Activated effector memory CD4-positive, alpha-beta T cell treated with Interleukin-2 at 50 U/mL for 16 hours (primary cell): Measurements from ENCODE around the gene CDC42BPA.
"Not testable (repeated sequence)": the region's sequence is repeated elsewhere in the genome, so short reads cannot be mapped to it uniquely, and the experiment has no call there.

ENCODE experiments used
- DNase-seq: peaks from one replicate; pipeline ENCODE4 v3.0.0-alpha.2; 2020

The CDC42BPA gene

GRCh38 chr1:227260433-227260832 is 57.9 kb downstream of the CDC42BPA start:
- no peak for DNase-seq

DNA sequence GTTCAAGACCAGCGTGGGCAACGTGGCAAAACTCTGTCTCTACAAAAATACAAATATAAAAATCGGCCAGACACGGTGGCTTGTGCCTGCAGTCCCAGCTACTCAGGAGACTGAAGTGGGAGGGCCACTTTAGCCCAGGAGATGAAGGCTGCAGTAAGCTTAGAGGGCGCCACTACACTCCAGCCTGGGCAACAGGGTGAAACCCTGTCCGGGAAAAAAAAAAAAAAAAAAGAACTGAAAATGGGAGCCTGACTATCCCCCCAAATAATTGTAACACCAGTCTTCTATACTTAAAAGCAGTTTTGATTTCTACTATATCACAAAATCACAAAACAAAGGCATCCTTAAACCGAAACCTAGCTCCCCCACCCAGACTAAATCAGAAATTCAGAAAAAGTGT is 60.3 kb downstream of the CDC42BPA start:
- no peak for DNase-seq

DNA sequence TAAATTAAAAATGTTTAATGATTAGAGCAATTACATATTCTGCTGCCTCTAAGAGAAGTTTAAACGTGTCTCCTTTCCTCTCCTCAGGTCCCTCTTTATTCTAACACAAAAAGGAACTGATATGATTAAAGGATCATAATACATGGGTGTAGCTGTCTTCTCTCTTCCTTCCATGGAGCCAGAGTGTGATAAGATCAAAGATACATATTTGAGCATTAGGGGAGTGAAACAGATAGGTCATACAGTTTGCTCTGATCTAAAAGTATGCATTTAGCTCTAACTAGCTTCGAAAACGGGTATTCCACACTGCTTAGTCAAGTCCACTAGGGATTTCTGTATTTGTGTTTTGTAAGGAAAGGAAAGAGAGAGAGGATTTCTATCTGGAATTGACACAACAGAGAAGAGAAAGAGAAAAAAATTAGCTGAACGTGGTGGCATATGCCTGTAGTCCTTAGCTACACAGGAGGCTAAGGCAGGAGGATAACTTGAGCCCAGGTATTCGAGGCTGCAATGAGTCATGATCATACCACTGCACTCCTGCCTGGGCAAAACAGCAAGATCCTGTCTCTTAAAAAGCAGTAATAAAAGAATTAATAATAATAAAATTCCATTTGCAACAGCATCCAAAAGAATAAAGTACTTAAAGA is 63.1 kb downstream of the CDC42BPA start:
- no peak for DNase-seq

- DNase-seq = no peak
These were observed 65.2 kb downstream of the CDC42BPA start for GRCh38 chr1:227253065-227253464.

GRCh38 chr1:227245613-227246320 is 72.5 kb downstream of the CDC42BPA start:
- no peak for DNase-seq

- no peak for DNase-seq
These were observed 73.8 kb downstream of the CDC42BPA start for GRCh38 chr1:227244339-227245118.

DNA sequence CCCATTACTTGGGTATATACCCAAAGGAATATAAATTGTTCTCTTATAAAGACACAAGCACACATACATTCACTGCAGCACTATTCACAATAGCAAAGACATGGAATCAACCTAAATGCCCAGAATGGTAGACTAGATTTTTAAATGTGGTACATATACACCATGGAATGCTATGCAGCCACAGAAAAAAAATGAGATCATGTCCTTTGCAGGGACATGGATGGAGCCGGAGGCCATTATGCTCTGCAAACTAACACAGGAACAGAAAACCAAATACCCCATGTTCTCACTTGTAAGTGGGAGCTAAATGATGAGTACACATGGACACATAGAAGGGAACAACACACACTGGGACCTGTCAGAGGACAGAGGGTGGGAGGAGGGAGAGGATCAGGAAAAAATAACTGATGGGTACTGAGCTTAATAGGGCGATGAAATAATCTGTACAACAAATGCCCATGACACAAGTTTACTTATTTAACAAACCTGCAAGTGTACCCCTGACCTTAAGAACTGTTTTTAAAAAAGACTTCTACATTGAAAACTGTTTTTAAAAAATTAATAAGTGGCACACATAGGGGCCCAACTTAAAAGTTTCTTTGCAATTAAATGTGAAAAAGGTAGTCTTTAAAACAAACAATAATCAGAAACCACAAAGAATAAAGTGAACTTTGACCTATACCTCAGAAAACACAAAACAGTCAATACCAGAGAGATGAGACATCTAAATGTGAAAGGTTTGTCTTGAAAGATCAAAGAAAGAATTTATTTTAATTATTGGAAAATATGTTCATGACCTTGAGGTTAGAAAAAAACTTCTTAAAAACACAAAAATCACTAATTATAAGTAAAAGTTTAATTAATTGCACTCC is 75.2 kb downstream of the CDC42BPA start:
- DNase-seq = no peak

- DNase-seq = no peak
These were observed 77.3 kb downstream of the CDC42BPA start for GRCh38 chr1:227240983-227241382.

- no peak for DNase-seq
These were observed 83.3 kb downstream of the CDC42BPA start for GRCh38 chr1:227234998-227235405.

GRCh38 chr1:227231128-227231527 is 87.2 kb downstream of the CDC42BPA start:
- DNase-seq = not testable (repeated sequence)

- DNase-seq = no peak
These were observed 90.1 kb downstream of the CDC42BPA start for GRCh38 chr1:227228201-227228600.

DNA sequence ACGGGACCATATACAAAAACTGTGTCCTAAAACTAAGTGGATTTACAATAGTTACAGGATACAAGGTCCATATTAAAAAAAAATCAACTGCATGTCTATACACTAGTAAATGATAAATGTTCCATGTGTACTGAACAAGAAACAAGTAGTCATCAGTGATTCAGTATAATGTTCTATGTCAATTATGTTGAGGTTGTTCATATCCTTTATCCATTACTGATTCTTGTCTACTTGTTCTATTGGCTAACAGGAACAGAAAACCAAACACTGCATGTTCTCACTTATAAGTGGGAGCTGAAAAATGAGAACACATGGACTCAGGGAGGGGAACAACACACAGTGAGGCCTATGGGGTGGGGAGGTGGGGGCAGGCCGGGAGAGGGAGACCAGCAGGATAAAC is 90.5 kb downstream of the CDC42BPA start:
- DNase-seq = no peak

DNA sequence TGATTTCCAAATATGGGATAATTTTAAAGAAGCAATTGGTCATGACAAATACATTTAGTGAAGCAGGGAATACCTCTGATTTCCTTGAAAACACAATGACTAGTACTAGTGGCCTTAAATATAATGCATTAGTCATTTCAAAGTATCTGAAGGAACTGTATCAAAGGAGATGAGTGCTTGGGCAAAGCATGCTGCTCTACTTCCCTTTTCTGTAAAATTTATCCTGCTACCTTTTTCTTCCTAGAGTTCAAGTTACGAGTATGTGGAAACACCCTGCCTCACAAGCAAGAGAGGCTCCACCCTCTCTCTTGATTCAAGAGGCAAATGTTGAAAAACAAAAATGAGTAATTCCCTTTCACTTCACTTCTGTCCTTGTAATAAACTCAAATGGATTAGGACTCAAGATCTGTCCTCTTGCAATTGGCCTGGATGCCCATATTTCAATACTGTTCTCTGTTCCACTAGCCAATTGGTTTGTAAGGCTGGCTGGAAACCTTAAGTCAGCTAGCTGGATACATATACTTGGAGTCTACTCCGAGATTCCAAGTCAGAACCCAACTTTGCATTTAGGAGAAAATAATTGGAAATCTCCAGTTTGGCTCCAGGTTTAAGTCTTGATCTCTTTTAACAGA is 92.5 kb downstream of the CDC42BPA start:
- DNase-seq = no peak

DNA sequence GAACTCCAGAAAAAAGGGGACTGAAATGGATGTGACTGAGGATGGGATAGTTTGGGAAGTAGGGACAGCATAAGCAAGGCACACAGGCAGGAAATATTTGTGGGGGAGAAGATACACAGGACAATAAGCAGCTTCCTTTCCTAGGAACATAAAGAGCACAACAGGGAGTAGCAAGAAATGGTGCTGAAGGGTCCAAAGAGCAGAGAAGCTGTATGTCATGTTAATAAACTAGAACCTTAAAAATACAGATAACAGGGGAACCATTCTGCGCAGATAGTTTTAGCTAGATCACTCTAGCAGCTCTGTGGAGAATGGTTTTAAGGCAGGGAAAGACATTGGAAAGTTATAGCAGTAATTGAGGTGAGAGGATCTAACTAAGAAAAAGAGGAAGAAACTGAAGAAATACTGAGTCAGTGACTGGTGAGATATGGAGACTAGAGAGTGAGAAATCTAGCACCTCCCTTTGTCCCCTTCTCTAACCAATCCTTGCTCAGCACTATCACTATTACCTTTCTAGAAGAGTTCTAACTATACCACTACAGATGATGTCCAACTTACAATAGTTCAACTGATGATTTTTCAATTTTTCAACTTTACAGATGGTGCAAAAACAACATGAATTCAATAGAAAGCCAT is 95.0 kb downstream of the CDC42BPA start:
- DNase-seq = no peak

DNA sequence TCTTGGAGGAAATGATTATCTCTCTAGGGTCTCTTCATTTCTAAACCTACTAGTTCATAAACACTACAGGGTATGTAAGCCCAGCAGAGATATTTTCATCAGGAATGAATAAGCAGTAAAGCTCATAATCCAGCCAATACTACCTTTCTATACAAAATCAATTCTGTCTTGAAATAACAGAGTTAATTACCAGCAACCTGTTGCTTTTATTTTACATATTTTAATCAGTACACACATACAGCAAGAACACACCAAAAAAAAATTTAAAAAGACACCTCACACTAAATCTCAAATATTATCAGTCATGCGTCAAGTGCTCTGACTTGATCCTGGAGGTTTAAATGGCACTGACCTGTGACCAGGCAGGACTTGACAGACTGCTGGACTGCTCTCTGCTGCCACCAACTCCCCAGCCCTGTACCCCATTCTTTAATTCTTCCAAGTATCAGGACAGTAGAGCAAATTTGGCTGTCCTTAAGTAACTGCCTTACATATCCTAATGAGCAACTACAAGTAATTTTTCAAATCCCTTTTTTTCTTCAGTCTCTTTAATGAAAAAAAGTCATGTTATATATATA is 98.5 kb downstream of the CDC42BPA start:
- DNase-seq = no peak

- no peak for DNase-seq
These were observed 99.3 kb downstream of the CDC42BPA start for GRCh38 chr1:227218870-227219573.

GRCh38 chr1:227215863-227216510 is 102.3 kb downstream of the CDC42BPA start:
- no peak for DNase-seq

DNA sequence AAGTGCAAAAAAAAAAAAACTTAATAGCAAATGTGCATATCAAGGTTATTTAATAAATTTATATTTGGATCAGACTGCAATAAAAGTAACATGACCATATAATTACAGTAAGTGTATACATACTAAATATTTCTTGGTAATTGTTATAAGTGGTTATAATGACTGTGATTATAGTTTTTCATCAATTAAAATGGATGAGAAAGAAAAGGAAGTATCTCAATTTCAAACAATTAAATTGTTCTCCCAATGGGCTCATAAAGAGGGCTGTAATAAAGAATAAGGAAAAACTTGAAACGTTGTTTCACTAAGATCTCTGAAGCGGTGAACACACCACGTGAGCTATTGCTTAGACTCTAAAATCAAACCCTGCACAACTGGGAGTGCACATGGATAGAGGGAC is 104.1 kb downstream of the CDC42BPA start:
- no peak for DNase-seq

DNA sequence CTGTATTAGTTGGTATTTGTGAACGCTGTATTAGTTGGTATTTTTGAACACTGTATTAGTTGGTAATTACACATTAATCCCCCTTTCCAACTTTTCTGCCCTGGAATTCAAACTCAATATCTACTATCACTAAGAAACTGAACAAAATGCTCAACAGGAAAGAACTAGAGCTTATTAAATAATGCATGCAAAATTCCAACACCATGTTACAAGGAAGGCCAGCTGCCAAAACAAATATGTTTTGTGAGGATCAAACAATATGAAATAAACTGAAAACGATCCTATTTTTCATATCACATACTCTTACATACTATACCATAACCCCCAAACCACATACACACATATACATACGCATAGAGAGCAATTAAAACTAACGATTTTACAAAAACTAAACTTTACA is 104.9 kb downstream of the CDC42BPA start:
- DNase-seq = no peak

GRCh38 chr1:227212164-227212563 is 106.1 kb downstream of the CDC42BPA start:
- no peak for DNase-seq
